ENCODE data around the gene RNF166.

RNF166 gene

GRCh38 chr16:88723507-88723887 is 17.3 kb upstream of the RNF166 start:
- DNase-seq, result no peak

DNA sequence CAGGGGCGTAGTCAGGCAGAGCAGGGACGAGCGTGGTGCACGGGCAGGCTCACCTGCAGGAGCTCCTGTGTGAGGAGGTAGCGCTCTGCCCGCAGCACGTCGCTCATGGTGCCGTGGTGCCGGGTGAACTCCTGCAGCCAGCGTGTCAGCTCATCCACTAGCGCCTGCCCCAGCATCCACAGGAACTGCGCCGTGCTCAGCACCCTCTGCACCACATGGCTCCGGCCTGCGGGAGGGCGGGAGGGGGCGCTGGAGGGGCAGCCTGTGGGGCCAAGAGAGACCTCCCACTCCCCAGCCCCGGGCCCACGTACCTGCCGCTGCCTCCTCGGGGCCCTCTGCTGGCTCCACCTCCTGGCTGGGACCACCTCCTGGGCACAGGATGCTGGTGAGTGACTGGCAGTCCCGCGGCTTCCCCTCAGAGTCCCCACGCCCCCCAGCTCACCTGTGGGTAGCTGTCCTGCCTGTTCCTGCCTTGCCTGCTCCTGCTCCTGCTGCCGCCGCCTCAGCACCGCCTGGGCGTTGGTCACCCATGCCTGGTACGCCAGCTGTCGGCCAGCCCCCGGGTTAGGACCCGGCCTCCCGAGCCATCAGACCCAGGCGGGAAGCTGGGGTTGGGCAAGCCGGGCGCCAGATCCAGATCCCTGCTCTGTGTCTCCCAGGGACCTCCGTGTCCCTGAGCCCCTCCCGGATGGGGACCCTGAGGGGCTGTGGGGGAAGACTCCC is 16.7 kb upstream of the RNF166 start:
- no peak for DNase-seq

DNA sequence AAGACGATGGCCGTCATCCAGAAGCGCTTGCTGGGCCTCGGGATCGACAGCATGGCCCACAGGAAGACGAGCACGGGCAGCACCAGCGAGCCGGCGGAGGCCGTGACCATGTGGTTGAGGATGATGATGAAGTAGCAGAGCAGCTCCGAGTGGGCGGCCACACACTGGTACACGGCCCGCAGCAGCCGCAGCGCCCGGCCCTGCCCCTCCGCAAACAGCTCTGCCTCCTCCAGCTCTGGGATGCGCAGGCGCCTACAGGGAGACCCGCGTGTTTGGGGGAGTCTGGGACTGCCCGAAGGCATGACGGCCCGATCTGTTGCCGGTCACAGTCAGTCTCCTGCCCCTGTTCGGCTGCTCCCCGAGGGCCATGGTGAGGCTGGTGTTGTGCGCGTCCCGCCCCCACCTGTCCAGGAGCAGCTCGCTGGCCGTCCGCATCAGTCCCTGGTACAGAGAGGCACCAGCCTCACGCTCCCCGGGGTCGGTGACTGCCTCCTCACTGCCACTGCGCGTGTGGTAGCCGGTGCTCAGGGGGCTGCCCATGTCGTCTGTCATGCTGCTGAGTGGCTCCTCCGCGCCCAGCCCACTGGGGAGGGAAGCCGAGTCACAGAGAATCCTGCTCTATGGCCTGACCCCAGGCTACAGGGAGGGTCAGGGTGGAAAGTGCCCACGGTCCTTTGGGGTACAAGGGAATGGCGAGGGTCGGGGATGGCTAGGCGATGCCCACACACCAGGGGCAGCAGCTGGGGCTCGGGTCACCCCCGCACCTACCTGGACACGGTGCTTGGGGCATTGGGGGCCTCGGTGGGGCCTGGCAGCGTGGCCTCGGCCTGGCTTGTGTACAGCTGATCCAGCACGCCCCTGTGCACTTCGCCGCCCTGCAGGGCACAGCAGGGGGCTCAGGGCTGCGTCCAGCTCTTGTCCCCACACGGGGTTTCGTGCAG is 15.9 kb upstream of the RNF166 start:
- no peak for DNase-seq

GRCh38 chr16:88721236-88721635 is 15.0 kb upstream of the RNF166 start:
- DNase-seq, result no peak

- no peak for DNase-seq
Observed at GRCh38 chr16:88720396-88720970, 14.3 kb upstream of the RNF166 start.

DNA sequence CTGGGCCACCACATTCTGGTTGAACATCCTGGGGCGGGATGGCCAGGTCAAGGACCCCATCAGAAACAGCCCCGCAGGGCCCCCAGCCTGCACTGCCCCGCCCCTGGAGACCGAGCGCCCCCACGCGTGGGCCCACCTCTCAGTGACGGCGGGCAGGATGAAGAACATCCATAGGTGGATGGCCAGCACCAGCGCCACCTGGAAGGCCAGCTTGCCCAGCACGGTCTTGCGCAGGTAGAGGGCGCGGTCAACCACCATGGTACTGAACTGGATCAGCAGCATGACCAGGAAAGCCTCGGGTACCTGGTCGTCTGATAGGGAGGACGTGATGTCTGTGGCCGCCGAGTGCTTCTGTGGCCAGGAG is 13.7 kb upstream of the RNF166 start:
- no peak for DNase-seq

- peak; percentile 28 for DNase-seq
Observed at GRCh38 chr16:88719267-88719932, 13.2 kb upstream of the RNF166 start.

DNA sequence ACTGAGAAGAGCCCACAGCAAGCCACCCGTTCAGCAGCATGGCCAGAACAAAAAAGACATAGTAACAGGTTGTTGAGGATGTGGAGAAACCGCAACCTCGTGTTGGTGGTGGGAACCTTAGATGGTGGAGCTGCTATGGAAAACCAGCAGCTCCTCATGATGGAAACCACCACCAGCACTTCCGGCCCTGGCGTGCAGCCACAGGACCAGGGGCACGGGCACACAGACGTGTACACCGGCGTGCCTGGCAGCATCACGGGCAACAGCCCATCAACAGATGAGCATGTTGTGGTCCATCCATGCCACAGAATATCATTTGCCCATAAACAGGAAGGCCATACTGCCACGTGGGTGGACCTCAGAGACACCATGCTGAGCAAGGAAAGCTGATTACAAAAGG is 12.0 kb upstream of the RNF166 start:
- DNase-seq, result no peak

GRCh38 chr16:88716601-88717001 is 10.4 kb upstream of the RNF166 start:
- no peak for DNase-seq

DNA sequence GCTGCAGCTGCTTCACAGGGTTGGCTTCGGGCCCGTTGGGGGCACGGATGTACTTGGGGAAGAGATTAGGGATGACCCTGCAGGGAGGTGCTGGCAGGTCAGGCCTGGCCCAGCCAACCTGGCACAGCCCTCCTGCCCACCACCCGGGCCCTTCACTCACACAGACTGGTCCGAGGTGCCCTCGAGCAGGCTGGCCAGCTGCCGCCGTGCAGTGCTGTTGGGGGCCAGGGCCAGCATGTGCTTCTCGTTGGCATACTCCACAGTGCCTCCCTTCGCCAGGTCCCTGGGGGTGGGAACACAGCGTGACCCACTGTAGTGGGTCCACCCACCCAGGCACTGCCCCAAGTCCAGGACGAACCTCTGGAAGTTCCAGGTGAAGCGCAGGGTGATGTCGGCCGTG is 10.0 kb upstream of the RNF166 start:
- DNase-seq, result no peak

GRCh38 chr16:88715312-88716190 is 9.3 kb upstream of the RNF166 start:
- no peak for DNase-seq

DNA sequence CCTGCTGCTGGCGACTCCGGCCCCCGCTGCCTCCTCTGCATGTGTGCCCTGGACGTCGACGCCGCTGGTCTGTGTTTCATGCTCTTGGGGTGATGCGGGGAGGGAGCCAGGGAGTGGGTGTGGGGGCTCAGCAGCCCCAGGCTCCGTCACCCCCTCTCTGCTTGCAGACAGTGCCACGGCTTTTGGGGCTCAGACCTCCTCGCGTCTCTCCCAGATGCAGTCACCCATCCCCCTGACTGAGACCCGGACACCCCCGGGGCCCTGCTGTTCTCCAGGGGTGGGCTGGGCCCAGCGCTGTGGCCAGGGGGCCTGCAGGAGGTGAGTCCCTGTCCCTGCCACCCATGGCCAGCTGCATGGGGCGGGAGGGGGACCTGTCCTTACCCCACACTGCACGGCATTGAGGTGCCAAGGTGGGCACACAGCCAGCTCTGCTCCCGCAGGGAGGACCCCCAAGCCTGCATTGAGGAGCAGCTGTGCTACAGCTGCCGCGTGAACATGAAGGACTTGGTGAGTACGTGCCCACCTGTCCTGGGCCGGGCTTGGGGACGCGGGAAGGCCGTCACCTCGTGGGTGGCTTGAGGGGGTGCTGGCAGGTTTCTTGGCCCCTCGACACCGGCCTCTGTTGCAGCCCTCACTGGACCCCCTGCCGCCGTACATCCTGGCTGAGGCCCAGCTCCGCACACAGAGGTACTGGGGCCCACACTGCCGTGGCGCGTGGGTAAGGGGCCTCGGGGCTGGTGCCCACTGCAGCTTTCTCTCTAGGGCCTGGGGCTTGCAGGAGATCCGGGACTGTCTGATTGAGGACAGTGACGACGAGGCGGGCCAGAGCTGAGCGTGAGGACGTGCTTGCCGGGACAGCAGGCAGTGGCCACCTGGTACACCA is 8.5 kb upstream of the RNF166 start:
- DNase-seq, result no peak

DNA sequence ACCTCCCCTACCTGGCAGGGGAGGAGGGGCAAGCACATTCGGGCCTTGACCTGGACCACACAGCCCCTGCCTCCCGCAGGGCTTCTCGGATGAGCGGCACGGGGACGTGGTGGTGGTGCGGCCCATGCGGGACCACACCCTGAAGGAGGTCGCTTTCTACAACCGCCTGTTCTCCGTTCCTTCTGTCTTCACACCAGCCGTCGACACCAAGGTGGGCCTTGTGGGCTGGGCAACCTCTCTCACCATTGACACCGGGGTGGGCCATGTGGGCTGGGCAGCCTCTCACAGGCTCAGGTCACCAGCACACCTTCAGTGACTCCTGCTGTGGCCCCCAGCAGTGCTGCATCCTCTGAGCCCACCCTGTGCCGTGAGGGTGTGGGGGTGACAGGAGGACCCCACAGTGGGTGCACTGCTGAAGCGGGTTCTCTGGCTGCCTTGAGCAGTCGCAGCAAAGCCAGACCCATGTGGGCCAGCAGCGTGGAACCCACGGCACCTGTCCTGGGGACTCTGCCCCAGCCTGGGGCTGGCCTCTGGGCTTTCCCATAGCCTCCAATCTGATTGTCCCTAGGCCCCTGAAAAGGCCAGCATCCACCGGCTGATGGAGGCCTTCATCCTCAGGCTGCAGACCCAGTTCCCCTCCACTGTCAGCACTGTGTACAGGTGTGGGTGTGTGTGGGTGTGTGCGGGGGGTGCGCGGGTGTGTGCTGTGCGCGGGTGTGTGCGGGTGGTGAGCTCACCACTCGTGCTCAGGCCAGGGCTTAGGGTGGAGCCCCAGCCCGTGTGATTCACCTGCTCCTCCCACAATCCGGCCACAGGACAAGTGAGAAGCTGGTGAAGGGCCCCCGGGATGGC is 7.6 kb upstream of the RNF166 start:
- DNase-seq, result no peak

DNA sequence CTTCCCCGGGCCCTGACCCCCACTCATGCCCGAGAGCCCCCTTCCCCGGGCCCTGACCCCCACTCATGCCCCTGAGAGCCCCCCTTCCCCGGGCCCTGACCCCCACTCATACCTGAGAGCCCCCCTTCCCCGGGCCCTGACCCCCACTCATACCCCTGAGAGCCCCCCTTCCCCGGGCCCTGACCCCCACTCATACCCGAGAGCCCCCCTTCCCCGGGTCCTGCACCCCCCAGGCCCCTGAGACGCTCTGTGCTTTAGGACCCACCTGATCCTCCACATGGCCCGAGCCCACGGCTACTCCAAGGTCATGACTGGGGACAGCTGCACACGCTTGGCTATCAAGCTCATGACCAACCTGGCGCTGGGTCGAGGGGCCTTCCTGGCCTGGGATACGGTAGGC is 6.8 kb upstream of the RNF166 start:
- DNase-seq, result no peak

- no peak for DNase-seq
Observed at GRCh38 chr16:88712362-88712979, 6.3 kb upstream of the RNF166 start.

GRCh38 chr16:88711750-88712340 is 5.6 kb upstream of the RNF166 start:
- DNase-seq, result no peak

DNA sequence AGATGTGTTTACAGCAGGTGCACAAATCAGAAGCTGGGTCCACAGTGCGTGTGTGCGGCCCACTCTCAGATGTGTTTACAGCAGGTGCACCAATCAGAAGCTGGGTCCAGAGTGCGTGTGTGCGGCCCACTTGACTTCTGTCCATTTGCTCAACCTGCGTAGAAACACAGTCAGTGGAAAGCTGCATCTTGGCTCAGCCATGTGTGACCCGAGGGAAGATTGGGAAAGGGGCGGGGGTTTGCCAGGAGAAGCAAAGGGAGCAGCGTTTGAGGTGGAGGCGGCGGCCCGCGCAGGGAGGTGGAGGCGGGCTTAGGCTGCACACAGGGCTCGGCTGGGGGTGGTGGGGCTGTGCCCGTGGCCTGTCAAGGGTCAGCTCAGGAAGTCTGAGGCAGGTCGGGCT is 4.3 kb upstream of the RNF166 start:
- DNase-seq, result peak; percentile 12

DNA sequence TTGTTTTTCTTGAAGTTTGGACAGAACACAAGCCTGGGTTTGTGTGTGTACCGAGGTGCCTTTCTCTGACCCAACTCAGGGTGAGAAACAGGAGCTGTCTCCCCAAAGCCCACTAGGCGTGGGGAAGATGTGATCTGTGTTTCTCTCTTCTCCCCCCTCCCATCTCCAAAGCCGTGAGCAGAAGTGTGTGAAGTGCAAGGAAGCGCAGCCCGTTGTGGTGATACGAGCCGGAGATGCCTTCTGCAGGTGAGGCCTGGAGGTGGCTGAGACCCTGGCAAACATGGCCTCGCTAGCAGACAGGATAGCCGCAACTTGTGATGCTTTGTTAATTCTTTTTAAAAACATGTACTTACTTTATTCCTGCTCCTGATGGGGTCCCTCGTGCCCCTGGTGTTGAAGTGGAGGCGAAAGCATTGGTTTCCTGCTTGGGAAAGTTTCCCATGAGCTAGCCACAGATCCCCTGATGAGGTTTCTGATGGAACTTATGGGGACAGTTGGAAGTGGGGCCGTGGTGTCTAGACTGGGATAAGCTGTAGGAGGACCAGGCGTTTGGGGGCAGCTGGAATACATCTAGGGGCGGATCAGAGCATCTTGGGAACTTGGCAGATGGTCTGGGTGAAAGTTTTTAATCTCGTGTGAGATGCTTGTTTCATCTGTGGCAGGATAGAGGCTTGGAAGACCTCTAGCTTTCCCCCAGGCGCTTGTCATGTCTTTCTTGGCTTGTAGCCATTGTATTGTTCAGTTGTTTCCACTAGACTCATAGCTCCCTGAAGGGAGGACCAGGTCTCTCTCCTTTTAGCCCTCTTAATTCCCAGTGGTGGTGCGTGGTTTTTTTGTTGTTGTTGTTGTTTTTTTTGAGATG is 988 bp upstream of the RNF166 start:
- no peak for DNase-seq

All from NCI-H1092 treated with DMSO at 0.1 percent for 48 hours (cell line).